Nucleus accumbens (tissue), 56 donors: ENCODE data around the gene SSH2.

ENCODE experiments used
- DNase-seq, 56 donors: peaks; one replicate each; lab custom pipeline; 2025; lab: John Stamatoyannopoulos, UW

The SSH2 gene

DNA sequence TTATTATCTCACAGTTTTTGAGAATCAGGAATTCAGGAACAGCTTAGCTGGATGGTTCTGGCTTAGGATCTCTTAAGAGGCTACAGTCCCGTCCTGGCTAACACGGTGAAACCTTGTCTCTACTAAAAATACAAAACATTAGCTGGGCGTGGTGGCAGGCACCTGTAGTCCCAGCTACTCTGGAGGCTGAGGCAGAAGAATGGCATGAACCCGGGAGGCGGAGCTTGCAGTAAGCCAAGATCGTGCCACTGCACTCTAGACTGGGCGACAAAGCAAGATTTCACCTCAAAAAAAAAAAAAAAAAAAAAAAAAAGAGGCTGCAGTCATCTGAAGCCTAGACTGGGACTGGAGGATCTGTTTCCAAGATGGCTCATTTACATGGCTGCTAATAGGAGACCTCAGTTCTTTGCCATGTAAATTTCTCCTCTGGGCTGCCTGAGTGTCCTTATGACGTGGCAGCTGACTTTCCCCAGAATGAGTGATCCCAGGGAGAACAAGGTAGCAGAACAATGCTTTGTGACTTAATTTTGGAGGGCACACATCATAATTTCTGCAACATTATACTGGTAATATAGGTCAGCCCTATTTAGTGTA is 211.5 kb downstream of the SSH2 start:
- DNase-seq = no peak

DNA sequence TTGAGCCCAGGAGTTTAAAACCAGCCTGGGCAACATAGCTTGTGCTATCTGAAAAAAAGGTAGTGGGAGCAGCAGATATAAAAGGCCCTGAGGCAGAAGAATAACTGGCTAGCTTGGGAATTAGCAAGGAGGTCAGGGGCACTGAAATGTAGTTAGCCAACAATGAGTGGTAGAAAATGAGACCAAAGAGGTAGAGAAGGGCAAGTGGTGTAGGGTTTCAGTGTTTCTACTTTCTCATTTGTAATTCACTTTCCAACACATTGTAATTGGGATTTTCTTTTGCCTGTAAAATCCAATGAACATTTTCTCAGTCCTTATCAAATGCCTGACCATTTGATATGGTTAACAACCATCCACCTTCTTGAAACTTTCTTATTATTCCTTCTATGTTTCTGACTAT is 212.2 kb downstream of the SSH2 start:
- no peak for DNase-seq

DNA sequence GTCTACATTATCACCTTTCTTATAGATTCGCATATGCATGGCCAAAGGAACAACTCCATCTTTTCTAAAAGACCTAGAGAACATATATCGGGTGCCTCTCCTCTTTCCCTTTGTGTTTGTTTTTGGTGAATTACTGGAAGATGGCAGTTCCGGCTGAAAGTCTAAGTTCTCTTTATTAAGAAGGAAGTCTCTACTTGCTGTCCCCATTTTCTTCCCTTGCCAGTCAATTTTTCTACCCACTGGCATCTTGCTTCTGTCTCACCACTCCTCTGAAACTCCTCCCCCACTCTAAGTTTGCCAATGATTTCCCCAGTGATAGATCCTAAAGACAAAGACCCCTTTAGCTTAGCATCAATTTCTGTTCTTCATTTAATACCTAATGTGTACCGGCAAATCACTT is 213.5 kb downstream of the SSH2 start:
- DNase-seq = no peak

DNA sequence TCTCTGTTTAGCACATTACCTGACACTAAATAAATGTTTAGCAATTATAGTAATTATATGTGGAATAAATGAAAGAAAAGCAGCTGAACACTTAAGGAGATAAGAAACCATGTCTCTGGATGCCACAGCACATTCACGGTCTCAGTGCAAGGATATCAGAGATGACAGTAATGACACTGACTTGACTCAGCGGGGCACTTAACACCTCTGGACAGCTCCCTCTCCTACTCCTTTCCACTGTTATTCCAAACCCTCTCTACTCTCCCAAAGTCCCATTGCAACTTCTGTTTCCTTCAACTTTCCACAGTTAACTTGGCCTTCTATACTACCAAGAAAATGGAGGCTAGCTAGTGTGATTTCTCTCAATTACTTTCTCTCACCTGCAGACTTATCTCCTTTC is 214.3 kb downstream of the SSH2 start:
- no peak for DNase-seq

DNA sequence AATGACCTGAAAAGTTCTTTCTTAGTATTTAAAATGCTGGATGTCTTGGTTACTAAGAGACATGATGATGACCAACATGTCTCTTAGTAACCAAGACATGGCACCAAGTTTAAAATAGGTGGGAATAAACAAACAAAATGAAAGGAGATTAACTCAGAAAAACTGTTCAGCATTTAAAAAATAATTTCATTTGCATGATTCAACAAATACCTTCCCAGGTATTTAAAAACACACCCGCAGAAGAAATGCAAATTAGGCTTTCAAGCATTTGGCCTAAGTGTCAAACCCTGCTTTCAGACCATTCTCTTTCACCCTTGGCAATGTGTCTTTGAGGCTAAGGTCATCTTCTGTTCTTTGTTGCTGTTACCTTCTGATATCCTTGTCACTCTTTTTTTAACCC is 215.9 kb downstream of the SSH2 start:
- no peak for DNase-seq

DNA sequence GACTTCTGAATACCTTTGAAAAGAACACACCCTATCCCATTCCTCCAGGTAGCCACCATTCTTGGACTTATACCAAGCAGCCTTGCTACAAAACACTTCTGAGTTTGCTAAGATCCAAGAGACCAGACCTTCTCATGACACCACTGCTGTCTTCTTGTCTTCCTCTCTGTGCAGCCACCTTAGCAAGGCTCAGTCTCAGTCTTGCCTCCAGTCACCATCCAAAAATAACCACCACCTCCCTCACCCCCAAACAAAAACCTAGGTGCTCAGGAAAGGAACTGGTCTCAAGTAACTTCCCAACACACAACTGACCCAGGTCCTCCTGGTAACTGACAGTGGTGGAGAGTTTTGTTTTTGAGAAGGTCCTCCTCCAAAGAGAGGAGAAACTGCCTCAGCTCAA is 216.4 kb downstream of the SSH2 start:
- DNase-seq = no peak

DNA sequence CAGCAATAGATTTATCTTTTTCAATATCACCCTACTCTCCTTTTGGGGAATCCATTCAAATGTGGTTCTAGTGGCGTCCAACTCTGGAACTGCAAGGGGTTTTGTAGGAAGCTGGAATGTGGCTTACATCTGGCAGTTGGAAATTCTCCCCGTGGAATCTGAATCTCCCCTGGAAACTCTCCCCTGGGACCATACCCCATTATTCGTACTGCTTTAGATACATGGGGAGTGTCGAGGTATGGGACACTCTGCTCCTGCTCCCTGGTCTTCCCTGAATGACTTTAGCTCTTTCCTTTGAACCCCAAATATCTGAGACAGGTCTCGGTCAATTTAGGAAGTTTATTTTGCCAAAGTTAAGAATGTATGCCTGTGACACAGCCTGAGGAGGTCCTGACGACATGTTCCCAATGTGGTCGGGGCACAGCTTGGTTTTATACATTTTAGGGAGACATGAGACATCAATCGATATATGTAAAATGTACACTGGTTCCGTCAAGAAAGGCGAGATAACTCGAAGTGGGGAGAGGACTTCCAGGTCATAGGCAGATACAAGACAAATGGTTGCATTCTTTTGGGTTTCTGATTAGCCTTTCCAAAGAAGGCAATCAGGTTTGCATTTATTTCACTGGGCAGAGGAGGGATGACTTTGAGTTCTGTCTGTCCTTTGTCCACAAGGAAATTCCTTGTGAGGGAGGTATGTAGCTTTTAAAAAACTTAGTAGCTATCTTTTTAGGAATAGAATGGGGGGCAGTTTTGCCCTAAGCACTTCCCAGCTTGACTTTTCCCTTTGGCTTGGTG is 218.2 kb downstream of the SSH2 start:
- no peak for DNase-seq

DNA sequence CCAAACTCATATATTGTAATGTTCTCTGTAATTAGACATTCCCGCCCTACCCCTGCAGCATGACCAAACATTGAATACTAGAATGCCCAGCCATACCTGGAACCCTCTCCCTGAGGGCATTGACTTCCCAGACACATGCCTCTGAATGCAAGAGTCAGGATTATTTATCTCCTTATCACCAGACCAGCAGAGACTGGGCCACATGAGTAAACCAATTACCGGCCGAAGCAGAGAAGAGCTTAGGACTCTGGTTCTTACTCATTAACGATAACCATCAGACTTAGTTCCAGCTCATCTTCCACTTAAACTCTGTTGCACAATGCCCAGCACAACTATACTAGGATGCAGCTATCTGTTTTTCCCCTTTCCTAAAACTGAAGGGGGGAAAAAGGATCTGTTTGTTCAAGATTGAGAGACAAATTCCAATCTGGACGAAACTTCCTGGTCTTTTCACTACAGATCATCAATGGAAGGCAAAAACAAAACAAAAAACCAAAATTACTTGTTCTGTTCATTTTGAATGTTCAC is 219.1 kb downstream of the SSH2 start:
- DNase-seq = no peak

DNA sequence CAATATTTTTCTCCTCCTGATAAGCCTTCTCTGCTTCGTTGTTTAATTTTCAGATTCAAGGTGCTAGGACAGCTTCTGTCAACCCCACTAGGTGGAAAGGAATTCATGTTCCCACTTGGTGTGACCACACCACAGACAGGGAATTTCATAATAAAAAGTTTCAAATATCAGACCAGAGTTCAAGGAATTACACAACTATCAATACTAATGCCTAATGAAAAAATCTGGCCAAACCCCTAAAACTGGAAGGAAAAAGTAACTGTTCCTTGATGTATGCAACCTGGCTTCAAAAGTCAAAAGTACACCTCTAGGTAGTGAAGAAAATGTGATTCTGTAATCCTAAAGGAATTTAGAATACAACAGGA is 219.5 kb downstream of the SSH2 start:
- DNase-seq = no peak

DNA sequence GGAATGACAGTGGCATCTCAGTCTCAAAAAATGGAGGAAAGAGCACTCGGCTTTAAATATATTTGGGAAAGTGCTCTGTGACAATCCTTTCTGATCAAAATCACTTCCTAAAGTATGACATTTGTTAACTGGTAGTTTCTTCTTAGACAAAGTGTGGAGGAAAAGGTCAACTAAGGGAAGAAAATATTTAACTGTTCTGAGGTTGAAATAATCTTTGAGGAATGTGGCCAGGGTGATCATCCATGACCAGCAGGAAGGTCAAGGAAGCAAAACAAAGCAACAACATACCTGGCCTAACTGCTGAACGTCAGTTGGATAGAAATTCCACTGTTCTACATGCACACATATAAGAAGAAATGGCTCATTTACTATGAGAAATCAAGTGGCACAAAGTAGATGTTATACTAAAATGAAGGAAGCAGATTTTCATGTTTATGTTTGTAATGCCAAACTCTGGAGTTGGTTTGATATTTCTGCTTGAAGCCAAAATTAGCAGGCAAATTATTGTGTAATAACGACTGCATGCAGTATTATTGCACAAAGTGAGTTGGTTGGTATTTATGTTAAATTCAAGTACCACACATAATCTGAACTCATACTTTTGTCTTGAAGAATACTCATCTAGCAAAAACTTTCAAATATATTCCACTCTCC is 220.0 kb downstream of the SSH2 start:
- no peak for DNase-seq

DNA sequence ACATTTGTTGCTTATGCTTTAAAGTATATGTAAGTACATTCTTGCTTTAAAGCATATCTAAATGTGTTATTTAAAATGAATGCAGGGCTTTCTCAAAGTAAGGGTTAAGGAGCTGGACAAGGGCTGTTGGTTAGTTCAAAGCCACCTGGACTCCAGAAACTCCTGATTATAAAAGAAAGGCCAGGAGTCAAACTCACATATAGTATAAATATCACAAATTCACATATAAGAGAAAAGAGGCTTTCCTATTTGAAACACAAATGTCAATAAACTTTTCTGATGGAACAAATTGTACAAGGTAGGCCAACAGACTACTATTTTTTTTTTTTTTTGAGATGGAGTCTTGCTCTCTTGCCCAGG is 222.8 kb downstream of the SSH2 start:
- no peak for DNase-seq

DNA sequence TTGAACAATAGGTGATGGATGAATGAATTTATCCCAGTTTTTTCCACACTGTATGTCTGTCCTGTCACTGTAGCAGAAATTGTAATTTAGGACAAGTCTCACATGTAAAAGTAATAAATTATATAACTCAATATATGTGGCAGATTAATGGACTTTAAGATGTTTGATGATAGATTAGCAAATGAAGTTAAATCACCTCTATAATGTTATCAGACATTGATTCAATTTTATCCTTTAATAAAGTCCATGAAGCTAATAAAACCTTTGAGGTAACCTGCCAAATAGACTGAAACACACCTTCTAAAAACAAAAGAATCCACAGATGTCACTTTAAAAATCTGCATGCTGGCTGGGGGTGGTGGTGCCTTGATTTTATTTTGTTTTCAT is 224.0 kb downstream of the SSH2 start:
- DNase-seq = no peak

DNA sequence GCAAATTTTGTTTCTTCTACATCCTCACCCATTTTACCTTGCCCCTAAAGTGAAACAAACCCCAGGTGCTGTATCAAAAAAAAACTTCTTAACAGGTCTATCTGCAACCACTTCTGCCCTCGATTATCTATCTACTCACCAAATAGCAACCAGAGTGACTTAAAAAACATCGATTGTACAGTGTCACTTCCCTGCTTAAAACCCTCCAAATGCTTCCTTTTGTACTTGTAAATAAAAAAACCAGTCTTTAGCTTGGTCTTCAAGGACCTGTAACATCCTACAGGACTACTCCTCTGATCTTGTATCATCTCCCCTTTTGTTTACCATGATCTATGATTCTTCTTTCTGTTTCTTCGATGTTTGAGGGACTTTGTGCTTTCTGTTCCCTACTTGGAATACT is 224.6 kb downstream of the SSH2 start:
- no peak for DNase-seq

DNA sequence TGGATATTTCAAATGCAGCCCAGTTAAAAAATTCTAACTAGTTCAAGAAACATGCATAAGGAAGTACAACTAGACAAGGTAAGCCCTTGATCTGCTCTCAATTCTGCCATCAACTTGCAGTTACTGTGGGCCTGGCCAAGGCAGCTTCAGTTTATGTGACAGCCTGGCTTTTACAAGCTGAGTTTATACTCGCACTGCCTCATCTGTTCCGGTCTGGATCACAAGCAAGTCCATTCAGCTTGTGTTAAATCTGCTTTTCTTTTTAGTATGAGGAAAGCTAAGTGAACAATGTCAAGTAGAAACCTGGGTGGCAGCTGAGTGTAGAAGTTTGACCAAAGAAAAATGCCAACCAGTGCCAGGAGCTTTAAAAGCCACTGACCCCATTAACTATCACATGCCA is 230.7 kb downstream of the SSH2 start:
- DNase-seq = peak in 15 of 56 donors; percentile 10 to 39 (median 21)

DNA sequence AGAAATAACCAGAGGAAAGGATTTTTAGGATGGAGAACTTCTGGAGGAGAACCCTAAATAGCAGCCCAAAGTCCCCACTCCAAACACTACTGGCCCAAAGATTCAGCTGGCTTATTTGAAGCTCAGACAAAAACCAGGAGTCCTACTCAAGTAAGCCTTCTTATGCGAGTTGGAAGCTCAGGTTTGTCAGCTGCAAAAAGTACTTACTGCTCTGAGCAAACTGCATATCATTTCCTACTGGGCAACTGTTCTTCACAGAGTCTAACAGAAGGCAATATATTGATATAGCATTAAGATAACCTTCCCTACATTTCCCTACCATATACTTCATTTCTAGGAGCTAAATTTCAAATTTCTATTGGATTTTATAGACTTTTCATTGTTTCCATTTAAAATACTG is 231.2 kb downstream of the SSH2 start:
- no peak for DNase-seq

DNA sequence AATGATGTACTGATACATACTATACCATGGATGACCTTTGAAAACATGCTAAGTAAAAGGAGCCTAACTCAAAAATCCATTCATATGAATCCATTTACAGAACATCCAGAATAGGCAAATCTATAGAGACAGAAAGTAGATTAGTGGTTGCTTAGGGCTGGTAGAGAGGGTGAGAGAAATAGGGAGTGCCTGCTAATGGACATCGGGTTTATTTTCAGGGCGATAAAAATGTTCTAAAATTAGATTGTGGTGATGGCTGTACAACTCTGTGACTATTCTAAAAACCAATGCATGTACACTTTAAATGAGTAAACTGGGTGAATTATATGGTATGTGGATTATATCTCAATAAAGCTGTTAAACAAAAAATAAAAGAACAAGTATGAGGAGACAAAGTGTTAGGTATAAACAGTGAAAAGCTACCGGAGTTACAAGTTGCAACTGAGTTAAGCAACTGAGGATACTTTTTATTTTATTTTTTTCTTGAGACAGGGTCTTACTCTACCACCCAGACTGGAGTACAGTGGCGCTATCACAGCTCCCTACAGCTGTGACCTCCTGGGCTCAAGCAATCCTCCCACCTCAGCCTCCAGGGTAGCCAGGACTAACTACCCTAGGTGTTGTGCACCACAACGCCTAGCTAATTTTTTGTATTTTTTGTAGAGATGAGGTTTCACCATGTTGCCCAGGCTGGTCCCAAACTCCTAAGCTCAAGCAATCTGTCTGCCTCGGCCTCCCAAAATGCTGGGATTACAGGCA is 231.8 kb downstream of the SSH2 start:
- no peak for DNase-seq

DNA sequence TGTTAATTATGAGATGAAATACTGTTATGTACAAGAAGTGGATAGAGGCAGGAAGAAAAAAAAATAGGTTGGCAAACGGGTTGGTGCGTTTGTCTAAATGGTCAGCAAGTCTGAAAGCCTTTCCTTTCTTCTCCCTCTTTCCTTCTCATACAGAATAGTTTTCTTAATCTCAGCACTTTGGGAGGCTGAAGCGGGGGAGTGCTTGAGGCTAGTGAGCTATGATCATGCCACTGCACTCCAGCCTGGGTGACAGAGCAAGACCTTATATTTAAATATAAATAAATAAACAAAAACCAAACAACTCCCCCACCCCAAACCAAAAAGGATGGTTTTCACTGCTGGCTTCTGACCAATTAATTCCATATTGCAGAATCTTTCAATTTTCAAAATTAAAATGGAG is 232.7 kb downstream of the SSH2 start:
- DNase-seq = no peak

DNA sequence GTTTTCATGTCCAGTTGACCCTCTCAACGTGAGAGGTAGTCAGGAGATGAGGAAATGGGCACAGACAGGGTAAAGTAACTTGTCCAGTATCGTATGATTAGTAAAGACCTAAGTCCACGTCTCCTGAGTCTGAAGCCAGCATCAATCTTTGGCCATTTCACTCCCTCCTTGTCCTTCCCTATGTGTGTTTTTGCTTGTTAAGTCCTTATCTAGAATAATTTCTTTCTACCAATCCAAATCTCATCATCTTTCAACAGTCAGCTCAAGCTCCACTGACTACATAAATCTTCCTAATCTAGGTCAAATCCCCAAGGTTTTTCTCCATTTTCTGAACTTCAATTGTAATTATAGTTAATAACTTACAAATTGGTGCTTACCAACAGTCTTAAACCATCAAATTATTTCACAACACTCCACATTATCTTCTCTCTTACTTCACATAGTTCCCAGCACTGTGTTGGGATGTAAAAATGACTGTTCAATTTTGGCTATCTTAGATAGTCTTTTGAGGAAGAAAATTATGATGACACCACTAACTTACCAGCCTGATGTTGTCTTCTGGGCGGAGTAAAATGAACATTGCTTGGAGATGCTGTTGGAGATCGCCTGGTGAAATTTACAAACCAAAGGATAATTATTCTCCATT is 235.0 kb downstream of the SSH2 start:
- no peak for DNase-seq

DNA sequence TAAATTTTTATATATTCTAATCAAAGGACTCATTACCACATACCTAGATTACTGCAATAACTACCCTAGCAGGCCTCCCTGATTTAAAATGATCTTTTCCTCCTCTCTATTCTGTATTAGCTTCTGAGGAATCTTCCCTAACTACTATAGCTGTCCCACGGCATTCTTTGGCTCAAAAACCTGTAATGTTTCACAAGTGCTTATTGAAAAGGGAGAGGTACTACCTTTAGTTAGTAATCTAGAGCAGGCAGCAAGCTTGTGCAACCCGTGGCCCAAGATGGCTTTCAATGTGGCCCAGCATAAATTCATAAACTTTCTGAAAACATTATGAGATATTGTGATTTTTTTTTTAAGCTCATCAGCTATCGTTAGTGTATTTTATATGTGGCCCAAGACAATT is 236.3 kb downstream of the SSH2 start:
- DNase-seq = no peak

DNA sequence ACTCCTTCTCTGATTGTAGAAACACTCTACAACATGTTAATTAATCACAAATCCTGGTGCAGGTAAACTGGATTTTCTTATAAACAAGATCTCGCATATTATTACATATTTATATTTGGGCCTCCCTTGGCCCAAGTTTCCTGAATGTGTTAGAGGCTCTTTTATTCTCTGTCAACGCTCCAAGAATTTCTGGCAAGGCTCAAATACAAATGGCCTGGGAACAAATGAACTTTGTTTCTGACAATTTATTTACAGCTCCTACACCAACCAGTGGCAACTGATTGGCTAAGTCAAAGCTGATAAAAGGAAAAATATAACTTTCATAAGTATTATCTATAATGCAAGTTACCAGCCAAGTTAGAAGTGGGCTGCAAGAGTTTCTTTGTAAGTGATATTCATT is 242.4 kb downstream of the SSH2 start:
- DNase-seq = peak in 10 of 56 donors; percentile 6 to 46 (median 22)
